Measurements from ENCODE around the gene MAP2K6.
A peak's percentile ranks its signal among the peaks of the same experiment; 100 is the strongest.

MAP2K6 gene

GRCh38 chr17:69414408-69415274 lies at the start of gene MAP2K6:
Gene MAP2K6 (plus strand): TSS chr17:69414697. CDS start chr17:69414985, 288 bp downstream.
- DNase-seq: peak; percentile 72 to 85 (median 80)

GRCh38 chr17:69367298-69367697 lies 47.2 kb upstream of the MAP2K6 start:
- DNase-seq: peak; percentile 37 to 60 (median 41)

GRCh38 chr17:69373069-69373468 lies 41.4 kb upstream of the MAP2K6 start:
- no peak for DNase-seq

- peak in 2 of 3 donors; percentile 7 to 10 for DNase-seq
Observed at GRCh38 chr17:69375229-69375628, 39.3 kb upstream of the MAP2K6 start.

GRCh38 chr17:69388822-69389442 lies 25.6 kb upstream of the MAP2K6 start:
- no peak for DNase-seq

- no peak for DNase-seq
Observed at GRCh38 chr17:69390795-69391501, 23.5 kb upstream of the MAP2K6 start.

GRCh38 chr17:69401251-69401650 lies 13.2 kb upstream of the MAP2K6 start:
- no peak for DNase-seq

GRCh38 chr17:69402052-69402451 lies 12.4 kb upstream of the MAP2K6 start:
- DNase-seq: no peak

- no peak for DNase-seq
Observed at GRCh38 chr17:69404399-69404798, 10.1 kb upstream of the MAP2K6 start.

GRCh38 chr17:69405096-69405495 lies 9.4 kb upstream of the MAP2K6 start:
- no peak for DNase-seq

- DNase-seq: peak in 1 of 3 donors; percentile 27
Observed at GRCh38 chr17:69406941-69407340, 7.6 kb upstream of the MAP2K6 start.

GRCh38 chr17:69407759-69408158 lies 6.7 kb upstream of the MAP2K6 start:
- DNase-seq: no peak

- DNase-seq: no peak
Observed at GRCh38 chr17:69410671-69411070, 3.8 kb upstream of the MAP2K6 start.

- DNase-seq: no peak
Observed at GRCh38 chr17:69411766-69412165, 2.7 kb upstream of the MAP2K6 start.

GRCh38 chr17:69412251-69412671 lies 2.2 kb upstream of the MAP2K6 start:
- no peak for DNase-seq

- DNase-seq: no peak
Observed at GRCh38 chr17:69415431-69415830, 934 bp downstream of the MAP2K6 start.

GRCh38 chr17:69417545-69418483 lies 3.3 kb downstream of the MAP2K6 start:
- DNase-seq: no peak

GRCh38 chr17:69418535-69418934 lies 4.0 kb downstream of the MAP2K6 start:
- DNase-seq: no peak

GRCh38 chr17:69423450-69423849 lies 9.0 kb downstream of the MAP2K6 start:
- DNase-seq: no peak

- no peak for DNase-seq
Observed at GRCh38 chr17:69424287-69425041, 10.0 kb downstream of the MAP2K6 start.

GRCh38 chr17:69425978-69426377 lies 11.5 kb downstream of the MAP2K6 start:
- no peak for DNase-seq
